ENCODE measurements around the gene PACSIN2.
"Not testable (repeated sequence)": the region's sequence is repeated elsewhere in the genome, so short reads cannot be mapped to it uniquely, and the experiment has no call there.

The PACSIN2 gene

GRCh38 chr22:43009444-43009843 lies 5.5 kb downstream of the PACSIN2 start:
- no peak for DNase-seq

DNA sequence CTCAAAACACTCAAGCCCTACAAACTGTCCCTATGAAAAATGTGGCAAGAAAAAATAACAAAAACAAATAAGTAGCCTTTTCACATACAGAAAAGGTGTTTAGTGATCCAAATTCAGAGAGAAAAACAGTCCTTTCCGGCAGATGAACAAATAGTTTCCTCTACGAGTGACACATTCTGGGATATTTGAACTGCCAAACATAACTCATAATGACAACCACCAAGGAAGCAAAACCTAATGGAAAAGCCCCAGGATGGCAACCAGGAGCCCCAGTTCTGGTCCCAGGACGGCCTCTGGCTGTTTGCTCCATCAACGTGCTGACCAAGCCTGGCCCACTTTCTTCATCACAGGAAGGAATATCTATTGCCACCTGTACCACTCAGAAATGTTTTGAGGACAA lies 6.0 kb downstream of the PACSIN2 start:
- DNase-seq, result no peak

GRCh38 chr22:43008509-43008908 lies 6.4 kb downstream of the PACSIN2 start:
- no peak for DNase-seq

DNA sequence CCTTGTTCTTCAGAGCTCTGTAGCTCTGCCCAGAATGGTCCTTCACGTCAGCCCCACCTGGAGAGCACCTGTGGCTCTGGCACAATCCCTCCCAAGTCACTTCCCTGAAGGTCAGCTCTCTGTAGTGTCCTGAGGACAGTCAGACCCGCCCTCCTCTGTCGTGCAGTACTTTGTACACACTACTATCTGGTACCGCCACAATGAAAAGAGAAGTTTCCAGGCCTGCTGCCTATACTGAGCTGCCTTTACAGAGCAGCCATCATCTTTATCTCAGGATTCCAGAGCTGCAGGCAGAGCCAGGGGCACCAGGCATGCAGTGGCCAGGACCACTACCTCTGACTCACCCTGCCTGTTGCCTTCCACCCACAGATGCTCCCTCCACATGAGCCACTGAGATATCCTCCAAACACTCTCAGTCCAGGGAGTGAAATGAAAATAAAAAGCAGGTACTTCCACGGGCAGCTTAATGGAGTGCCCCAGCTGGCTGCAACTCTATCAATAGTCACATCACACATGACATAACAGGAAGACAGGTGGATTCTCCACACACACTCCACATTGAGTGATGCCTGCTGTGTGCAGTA lies 7.3 kb downstream of the PACSIN2 start:
- no peak for DNase-seq

GRCh38 chr22:43006753-43007152 lies 8.2 kb downstream of the PACSIN2 start:
- DNase-seq, result no peak

- DNase-seq, result no peak
Measured at GRCh38 chr22:43006016-43006505, 8.9 kb downstream of the PACSIN2 start.

GRCh38 chr22:43005106-43005505 lies 9.8 kb downstream of the PACSIN2 start:
- no peak for DNase-seq

DNA sequence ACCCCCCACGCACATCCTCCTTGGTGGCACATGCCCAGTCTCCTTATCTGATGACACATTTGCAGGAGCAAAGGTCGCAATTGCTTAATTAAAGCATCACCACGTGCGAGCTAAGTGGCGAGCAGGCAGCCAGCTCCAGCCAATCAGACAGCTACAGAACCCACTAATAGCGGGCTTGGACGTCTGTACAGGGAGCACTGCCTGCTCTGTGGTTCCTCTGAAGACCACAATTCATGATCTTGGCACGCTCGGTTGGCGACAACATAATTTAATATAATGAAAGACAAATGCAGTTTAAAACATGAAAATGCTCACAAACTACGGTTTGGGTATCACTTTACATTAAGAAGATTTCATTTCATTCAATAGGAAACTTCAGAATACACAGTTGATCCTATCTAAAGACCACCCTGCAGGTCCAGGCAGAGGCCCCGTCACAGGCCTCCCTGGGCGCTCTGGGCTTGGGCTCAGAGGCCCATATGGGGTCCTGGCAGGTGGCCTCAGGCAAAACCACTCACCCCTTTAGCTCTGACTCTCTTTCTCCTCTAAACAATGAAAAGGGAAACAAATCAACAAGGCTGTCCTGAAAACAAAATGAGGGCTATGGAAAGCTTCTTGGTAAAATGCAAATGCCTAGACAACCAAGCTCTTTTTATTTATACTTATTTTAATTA lies 10.4 kb downstream of the PACSIN2 start:
- no peak for DNase-seq

- DNase-seq, result no peak
Measured at GRCh38 chr22:43002202-43002586, 12.8 kb downstream of the PACSIN2 start.

DNA sequence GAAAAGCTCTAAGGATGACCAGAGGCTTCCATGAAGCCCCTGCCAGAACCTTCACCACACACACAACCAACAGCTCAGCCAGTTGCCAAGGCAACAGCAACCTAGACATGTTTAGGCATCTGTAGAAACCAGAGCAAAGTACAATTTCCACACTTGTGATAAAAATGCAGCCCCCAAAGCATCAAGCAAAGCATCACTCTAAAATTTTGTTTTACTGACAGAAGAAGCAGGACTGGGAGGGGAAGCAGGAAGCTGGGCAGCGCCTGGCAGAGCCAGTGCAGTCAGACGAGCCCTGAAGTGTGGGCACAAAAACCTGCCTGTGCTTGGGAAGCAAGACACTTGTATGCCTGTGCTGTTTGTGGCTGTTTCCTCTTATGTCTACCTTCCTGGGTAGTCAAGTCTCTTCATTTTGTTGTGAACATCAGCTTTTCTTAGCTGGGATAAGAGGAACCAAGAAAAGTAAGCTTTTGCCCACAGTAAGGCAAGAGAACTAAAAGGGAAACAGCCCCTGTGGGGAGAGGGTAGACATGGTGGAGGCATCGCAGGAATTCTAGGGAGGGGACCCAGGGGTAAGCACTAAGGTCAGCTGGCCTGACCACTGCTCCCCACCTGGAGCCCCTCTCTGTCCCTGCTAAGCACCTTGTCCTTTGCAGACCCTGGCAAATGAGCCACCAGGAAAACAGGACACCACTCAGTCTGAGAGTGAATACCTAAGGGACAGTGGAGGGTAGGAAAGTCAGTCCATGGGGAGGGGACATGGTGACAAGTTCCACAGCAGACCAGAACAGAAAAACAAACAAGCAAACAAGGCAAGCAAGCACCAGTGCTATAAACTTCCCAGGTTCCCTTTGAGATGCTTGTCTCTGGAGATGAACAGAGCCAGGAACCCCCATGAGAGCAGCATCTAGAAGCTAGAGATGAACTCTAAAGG lies 13.4 kb downstream of the PACSIN2 start:
- no peak for DNase-seq

- DNase-seq, result peak; percentile 78
Measured at GRCh38 chr22:43000441-43001175, 14.3 kb downstream of the PACSIN2 start.

GRCh38 chr22:42997582-42998090 lies 17.3 kb downstream of the PACSIN2 start:
- DNase-seq, result no peak

DNA sequence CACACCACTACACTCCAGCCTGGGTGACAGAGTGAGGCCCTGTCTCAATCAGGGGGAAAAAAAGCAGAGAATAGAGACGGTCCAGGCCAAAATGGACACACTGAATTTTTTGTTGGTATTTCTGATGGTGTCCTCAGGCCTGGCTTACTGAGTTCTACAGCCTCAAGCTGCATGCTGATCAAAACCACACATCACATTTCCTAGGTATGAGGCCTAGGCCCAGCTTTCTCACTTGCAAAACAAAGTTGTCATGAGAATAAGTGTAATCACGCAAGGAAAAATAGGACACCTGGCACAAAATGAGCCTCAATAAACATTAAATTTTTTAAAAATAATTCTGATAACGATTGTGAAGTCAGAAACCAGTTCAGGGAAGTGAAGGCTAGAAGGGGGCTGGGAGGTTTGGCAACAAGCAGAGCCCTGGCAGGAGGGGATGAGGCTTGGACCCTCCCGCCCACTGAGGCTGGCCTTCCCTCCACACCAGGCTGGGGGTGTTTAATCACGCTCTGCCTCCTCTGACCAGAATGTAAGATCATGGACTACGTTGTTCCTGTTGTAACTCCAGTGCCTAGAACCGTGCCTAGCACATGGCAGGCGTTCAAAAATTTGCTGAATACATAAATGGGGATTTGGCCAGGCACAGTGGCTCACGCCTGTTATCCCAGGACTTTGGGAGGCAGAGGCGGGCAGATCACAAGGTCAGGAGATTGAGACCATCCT lies 18.1 kb downstream of the PACSIN2 start:
- no peak for DNase-seq

DNA sequence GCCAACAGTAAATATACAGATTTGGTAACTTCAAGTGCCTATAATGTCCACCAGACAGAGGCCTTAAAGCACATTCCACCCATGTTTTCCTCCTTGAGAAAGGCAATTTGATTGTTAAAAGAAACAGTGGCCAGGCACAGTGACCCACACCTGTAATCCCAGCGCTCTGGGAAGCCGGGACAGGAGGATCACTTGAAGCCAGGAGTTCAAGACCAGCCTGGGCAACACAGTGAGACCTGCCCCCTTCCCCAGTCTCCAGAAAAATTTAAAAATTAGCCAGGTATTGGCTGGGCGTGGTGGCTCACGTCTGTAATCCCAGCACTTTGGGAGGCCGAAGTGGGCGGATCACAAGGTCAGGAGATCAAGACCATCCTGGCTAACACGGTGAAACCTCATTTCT lies 19.3 kb downstream of the PACSIN2 start:
- not testable (repeated sequence) for DNase-seq

DNA sequence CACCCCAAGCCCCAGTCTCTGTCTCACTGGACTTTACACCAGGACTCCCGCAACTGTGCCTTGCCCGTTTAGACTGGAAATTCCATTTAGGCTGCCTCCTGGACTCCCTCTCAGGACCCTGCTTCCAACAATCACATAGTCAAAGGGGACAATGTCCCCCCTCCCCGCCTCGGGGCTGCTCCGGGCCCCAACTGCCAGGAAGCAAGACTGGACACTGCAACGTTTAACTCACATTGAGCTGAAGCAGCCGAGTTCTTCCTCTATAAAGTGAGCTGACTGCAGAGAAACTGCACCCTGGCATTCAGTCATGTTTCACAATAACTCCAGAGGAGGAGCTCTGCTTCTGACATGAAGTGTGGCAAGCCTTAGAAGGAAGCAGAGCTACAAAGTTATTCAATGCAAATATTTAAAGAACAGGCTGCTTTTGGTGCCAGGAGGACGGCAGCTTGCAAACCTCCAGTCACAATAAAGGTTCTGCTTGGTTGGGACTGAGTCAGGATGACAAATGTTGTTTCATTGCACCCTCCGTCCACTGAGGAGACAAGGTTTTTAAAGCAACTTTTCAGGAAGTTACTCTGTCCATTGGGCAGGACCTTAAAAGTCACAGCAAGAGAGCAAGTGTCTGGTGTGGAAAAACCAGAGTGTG lies 19.9 kb downstream of the PACSIN2 start:
- DNase-seq, result no peak

- no peak for DNase-seq
Measured at GRCh38 chr22:42994276-42994916, 20.6 kb downstream of the PACSIN2 start.

GRCh38 chr22:42993651-42994275 lies 21.2 kb downstream of the PACSIN2 start:
- no peak for DNase-seq

DNA sequence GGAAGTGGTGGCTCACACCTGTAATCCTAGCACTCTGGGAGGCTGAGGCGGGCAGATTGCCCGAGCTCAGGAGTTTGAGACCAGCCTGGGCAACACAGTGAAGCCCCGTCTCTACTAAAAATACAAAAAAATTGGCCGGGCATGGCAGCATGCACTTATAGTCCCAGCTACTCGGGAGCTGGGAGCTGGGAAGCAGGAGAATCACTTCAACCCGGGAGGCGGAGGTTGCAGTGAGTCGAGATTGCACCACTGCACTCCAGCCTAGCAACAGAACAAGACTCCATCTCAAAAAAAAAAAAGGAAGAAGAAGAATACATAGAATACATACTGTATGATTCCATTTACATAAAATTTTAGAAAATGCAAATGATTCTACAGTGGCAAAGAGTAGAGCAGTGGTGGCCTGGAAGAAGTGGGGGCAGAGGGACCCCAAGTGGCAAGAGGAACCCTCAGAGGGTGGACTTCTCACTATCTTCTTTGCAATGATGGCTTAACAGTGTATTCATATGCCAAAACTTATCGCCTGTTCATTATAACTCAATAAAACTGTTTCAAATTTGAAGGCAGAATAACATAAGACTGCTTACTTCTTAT lies 22.0 kb downstream of the PACSIN2 start:
- no peak for DNase-seq

DNA sequence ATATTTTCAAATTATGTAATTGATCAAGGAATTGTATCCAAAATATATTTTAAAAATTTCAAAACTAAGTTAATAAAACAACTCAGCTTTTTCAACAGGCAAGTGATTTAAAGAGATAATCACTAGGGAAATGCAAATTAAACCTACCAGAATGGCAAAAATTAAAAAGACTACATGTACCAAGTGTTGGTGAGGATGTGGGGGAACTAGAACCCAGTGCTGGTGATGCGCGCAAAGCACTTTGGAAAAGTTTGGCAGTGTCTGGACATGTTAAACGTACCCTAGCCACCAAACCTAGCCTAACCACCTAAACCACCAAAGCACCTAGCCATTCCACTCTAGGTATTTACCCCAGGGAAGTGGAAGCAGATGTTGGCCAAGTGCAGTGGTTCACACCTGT lies 22.9 kb downstream of the PACSIN2 start:
- no peak for DNase-seq

DNA sequence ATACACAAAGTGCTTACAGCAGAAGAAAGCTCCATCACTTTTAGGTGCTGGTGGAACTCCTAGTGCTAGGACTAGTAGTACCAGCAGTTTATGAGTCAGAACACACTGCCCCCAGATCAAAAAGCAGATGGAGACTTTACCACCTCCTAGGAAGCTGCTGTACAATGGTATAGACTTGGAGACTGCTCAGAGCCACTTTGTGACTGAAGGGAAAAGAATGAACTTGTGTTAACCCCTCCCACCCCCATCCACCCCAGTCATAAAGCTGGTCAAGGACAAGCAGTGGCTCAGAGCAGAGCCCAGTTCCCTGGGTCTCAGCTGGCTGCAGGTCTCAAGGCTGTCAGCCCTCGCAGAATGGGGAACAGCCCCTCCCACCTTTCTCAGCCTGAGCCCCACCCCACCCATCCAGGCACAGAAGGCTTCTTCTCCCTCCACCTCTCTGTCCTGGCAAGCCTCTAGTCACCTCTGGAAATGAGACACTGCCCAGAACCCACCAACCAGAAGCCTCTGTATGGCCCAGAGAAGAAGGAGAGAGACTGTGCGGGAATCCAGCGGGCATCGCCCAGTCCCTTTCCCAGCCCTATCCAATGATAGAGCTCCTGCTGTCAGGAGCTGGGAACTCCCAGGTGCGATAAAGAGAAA lies 23.8 kb downstream of the PACSIN2 start:
- no peak for DNase-seq
